Activated CD4-positive, alpha-beta T cell treated with anti-CD3 and anti-CD28 coated beads for 24 hours (primary cell): ENCODE data around the gene STX2.
"Not testable (repeated sequence)": the region's sequence is repeated elsewhere in the genome, so short reads cannot be mapped to it uniquely, and the experiment has no call there.

ENCODE experiments used
- DNase-seq, 2 donors: peaks; one replicate each; pipeline ENCODE4 v3.0.0-alpha.2; 2020; ENCODE audit warnings: low read depth in 2 of 2

Gene STX2

GRCh38 chr12:130838951-130839769, at the start of gene STX2:
TSS of gene STX2 (minus strand) at chr12:130839250. CDS start at chr12:130839099, 151 bp downstream.
- DNase-seq = peak; percentile 77 to 86

GRCh38 chr12:130887190-130887589, 48.1 kb upstream of the STX2 start:
- not testable (repeated sequence) for DNase-seq

DNA sequence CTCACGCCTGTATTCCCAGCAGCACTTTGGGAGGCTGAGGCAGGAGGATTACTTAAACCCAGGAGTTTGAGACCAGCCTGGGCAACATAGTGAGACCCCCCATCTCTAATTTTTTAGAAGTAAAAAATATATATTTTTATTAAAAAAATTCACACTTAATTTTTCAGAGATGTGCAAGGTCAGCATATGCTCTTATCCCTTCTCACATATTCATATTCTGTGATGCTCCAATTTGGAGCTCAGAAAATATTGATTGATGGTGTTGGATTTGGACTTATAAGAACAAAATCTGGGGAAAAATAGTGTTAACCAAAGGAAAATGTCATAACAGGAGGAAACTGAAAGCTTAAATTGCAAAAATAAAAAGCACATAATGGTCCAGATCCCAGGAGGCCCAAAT, 42.5 kb upstream of the STX2 start:
- no peak for DNase-seq

DNA sequence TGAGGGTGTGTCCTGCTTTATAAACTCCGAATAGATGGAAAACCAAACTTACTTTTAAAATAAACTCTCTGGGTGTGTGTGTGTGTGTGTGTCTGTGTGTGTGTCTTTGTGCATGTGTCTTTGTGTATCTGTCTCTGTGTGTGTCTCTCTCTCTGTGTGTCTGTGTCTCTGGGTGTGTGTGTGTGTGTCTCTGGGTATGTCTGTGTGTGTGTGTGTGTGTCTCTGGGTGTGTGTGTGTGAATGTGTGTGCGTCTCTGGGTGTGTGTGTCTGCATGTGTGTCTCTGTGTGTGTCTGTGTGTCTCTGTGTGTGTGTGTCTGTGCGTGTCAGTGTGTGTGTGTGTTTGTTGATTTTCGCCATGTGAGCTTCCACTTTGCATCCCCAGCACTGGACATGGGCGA, 42.0 kb upstream of the STX2 start:
- DNase-seq = no peak

DNA sequence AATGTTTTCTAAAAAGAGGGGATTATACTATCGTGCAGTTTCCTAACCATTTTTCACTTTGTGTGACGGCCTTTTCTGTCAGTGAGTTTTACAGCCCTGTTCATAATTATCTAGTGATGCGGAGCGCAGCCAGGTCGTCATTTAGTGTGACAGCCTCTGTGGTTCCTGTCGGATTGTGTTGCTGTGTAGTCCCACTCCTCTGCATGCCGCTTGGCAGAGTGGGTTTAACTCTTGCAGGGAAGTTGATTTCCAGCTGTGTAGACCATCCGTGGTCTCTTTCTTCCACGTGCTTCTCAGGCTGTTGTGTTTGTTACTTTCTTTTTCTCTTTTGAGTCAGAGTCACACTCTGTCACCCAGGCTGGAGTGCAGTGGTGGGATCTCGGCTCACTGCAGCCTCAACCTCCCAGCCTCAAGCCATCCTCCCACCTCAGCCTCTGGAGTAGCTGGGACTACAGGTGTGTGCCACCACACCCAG, 41.4 kb upstream of the STX2 start:
- DNase-seq = no peak

GRCh38 chr12:130879781-130880389, 40.8 kb upstream of the STX2 start:
- DNase-seq = no peak

DNA sequence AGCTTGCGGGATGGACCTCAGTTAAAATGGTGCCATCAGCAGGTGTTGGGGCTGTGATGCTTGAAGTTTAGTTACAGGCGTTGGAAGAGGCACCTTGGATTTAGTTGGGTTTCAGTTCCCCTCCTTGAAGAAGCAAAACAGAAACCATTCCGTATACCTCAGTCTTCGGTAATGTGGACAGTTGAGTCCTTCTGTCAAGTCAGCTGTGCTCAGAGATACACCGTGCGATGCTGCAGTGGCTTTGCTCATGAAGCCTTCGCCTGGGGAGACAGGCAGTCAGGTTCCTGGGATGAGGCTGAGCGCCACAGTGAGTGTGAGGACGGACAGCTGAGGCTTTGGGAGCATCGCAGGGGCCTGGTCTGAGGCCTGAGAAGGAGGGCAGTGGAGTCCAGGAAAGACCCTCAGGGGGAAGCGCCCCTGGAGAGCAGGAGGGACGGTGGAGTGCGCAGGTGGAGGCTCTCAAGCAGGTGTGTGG, 40.2 kb upstream of the STX2 start:
- no peak for DNase-seq

GRCh38 chr12:130878193-130879185, 39.4 kb upstream of the STX2 start:
- no peak for DNase-seq

DNA sequence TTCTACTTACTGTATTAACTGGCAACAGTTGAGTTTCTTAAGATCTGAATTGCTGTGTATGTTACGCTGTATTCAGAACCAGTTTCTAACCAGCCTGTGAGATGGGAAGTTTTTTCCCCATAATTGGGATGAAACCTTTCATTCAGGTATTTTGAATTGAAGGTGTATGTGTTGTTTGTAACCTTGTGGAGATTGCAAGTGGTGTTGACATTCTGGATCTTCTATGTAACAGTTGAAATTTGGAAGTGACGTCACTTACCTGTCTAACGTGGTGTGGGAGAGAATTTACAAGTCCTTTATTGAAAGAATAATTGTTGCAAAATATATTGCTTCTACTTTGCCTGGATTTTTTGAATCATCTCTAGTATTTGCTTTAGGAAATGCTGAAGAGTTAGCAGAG, 38.3 kb upstream of the STX2 start:
- DNase-seq = no peak

DNA sequence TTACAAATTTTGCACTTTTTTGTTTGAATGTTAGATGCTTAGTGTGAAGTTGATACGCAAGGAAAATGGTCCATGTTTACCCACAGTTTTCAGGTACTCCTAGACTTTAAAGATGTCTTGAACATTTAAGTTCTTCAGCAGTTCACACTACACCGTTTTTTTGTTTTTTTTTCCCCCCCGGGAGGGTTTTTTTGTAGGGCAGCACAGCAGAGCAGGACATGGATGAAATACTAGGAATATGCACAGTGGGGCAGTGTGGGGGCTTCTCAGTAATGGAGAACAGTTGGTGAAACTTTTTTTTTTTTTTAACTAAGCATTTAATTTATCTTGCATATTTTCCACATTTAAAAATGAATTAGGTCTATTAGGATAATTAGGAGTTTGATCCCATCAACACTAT, 37.7 kb upstream of the STX2 start:
- no peak for DNase-seq

DNA sequence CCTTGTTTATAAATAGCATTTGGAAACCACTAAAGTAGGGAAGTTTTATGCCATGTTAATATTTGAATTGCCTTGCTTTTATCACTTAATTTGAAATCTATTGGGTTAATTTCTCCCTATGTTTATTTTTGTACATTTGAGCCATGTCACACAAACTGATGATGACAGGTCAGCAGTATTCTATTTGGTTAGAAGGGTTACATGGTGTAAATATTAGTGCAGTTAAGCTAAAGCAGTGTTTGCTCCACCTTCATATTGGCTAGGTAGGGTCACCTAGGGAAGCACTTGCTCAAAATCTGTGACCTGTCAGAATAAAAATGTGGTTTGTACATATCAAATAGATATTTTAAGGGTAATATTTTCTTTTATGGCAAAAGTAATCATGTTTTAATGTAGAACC, 37.2 kb upstream of the STX2 start:
- no peak for DNase-seq

- DNase-seq = not testable (repeated sequence)
Observed at GRCh38 chr12:130875708-130876107, 36.7 kb upstream of the STX2 start.

DNA sequence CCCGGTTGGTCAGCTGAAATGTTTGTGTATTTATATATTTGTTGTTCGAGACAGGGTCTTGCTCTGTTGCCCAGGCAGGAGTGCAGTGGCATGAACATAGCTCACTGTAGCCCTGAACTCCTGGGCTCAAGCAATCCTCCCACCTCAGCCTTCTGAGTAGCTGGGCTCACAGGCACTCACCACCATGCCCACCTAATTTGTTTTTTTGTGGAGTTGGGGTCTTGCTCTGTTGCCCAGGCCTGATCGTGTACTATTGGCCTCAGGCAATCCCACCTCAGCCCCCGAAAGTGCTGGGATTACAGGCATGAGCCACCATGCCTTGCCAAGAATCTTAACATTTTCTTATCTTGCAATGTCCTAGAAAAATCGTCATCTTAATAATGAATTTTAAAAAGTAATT, 36.1 kb upstream of the STX2 start:
- no peak for DNase-seq

DNA sequence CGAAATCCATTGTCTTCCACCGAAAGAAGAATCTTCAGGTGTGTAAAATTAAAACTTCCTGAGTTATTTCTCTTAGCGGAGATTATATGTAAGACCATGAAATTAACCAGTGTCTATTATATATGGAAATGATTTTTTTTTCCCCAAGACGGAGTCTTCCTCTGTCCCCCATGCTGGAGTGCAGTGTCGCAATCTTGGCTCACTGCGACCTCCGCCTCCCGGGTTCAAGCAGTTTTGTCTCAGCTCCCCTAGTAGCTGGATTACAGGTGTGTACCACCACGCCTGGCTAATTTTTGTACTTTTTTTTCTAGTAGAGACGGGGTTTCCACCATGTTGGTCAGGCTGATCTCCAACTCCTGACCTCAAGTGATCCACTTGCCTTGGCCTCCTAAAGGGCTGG, 35.6 kb upstream of the STX2 start:
- DNase-seq = no peak

- DNase-seq = no peak
Observed at GRCh38 chr12:130873825-130874224, 34.8 kb upstream of the STX2 start.

- DNase-seq = no peak
Observed at GRCh38 chr12:130873106-130873795, 34.2 kb upstream of the STX2 start.

DNA sequence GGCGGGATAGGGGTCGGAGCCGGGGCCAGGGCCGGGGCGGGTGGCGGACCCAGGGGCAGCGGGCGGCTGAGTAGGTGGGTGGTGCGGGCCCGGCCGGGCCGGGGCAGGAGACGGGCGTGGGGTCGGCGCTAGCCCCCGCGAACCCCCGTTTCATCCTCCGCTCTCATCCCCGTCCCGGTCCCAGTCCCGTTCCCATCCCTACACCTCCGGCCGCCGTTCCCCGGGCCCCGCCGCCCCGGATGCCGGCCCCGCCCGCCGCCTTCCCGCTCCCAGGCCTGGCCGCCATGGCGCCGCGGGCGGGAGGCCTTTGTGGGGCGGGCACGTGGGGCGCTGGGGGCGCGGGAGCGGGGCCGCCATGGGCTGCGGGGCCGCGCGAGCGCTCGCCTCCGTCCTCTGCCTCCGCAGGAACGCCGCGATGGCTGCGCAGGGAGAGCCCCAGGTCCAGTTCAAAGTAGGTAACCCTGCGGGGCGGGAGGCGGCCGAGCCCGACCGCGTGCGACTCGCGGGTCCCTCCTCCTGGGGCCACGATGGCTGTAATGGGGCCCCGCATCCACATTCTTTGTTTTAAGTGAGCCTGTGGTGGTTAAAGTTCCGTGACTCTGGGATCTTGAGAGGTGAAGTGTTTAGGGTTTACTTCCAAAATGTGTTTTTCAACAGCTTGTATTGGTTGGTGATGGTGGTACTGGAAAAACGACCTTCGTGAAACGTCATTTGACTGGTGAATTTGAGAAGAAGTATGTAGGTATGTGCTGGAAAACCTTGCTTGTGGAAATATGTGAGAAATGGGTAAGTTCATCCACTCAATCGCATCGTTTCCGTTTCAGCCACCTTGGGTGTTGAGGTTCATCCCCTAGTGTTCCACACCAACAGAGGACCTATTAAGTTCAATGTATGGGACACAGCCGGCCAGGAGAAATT, 33.4 kb upstream of the STX2 start:
- peak in 1 of 2 donors; percentile 14 for DNase-seq

DNA sequence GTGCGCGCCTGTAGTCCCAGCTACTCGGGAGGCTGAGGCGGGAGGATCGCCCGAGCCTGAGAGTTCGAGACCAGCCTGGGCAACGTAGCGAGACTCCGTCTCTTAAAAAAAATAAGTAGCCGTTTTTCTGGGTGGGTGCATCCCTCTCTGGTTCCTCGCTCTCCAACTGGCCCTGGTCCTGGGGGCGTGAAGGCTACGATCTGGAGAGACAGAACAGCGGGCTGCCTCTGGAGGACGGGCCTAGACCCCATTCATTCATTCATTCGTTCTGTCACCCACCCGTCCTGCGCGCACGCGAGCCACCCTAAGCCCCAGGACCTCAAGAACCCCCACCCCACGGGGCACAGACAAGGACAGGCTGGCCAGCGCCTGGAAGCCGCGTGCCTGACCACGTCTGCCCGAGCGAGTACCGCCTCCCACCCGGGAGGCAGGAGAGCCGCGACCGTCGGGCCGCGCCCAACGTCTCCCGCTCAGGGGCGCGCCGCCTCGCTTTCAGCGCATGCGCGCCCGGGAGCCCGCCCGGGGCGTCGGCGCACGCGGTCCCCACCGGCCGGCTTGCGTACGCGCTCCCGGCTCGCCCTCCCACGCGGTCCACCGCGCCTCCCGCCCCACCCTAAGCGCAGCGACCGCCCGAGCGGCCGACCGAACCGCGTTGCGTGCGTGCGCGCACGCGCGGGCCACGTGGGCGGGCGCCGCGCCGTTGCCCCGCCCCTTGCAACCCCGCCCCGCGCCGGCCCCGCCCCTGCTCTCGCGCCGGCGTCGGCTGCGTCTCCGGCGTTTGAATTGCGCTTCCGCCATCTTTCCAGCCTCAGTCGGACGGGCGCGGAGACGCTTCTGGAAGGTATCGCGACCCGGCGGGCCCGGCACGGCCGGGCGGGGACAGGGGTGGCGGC, 32.5 kb upstream of the STX2 start, which contains the start of gene RAN:
Gene RAN (plus strand): TSS at position 781 of the 893 bp plus-strand sequence. CDS start 528 bp downstream, outside the sequence.
- DNase-seq = peak; percentile 84 to 85
